H9 (cell line): ENCODE data around the gene VSTM2L. TPM values are rescaled to one million over a fixed set of nuclear protein-coding genes. Genes with fewer than 3 reads are reported as not detected.

Source experiments
- DNase-seq: peaks from one replicate; pipeline ENCODE4 v3.0.0-alpha.2; 2017
- H2AFZ ChIP-seq: one replicate; pipeline ENCODE4 v1.6.1; 2013; ENCODE audit warnings: mild to moderate bottlenecking, low read length, control low read depth, moderate library complexity
- H2AK5ac ChIP-seq: 2 replicates; pipeline ENCODE4 v1.6.1; 2013; ENCODE audit warnings: low read length, control low read depth, mixed read lengths; ENCODE audit not compliant: insufficient read length
- H2BK120ac ChIP-seq: one replicate; pipeline ENCODE4 v1.6.1; 2013; ENCODE audit warnings: low read depth, mild to moderate bottlenecking, low read length, control low read depth, inconsistent platforms; ENCODE audit not compliant: poor library complexity, severe bottlenecking
- H2BK12ac ChIP-seq: 2 replicates; pipeline ENCODE4 v1.6.1; 2013; ENCODE audit warnings: low read length, control low read depth, mixed read lengths, low read depth; ENCODE audit not compliant: insufficient read length
- H2BK15ac ChIP-seq: 2 replicates; pipeline ENCODE4 v1.6.1; 2013; ENCODE audit warnings: low read depth, low read length, control low read depth
- H2BK20ac ChIP-seq: one replicate; pipeline ENCODE4 v1.6.1; 2013; ENCODE audit warnings: low read depth, mild to moderate bottlenecking, low read length, control low read depth, inconsistent platforms; ENCODE audit not compliant: poor library complexity, severe bottlenecking
- H2BK5ac ChIP-seq: 2 replicates; pipeline ENCODE4 v1.6.1; 2013; ENCODE audit warnings: low read length, control low read depth, mixed read lengths; ENCODE audit not compliant: insufficient read length
- H3K14ac ChIP-seq: 2 replicates; pipeline ENCODE4 v1.6.1; 2013; ENCODE audit warnings: low read length, control low read depth; ENCODE audit not compliant: insufficient read depth
- H3K18ac ChIP-seq: 2 replicates; pipeline ENCODE4 v1.6.1; 2013; ENCODE audit warnings: low read depth, mild to moderate bottlenecking, mixed read lengths, low read length, control low read depth; ENCODE audit not compliant: insufficient read length
- H3K23ac ChIP-seq: 2 replicates; pipeline ENCODE4 v1.6.1; 2013; ENCODE audit warnings: low read length, control low read depth, mixed read lengths, low read depth; ENCODE audit not compliant: insufficient read length
- H3K23me2 ChIP-seq: 2 replicates; pipeline ENCODE4 v1.6.1; 2013; ENCODE audit warnings: low read depth, mild to moderate bottlenecking, mixed read lengths, low read length, control low read depth; ENCODE audit not compliant: insufficient read length, poor library complexity, severe bottlenecking
- H3K27ac ChIP-seq: 2 replicates; pipeline ENCODE4 v1.5.1; 2013; ENCODE audit warnings: low read length, control low read depth, mixed read lengths, low read depth; ENCODE audit not compliant: insufficient read length
- H3K27me3 ChIP-seq: 2 replicates; pipeline ENCODE4 v1.6.1; 2013; ENCODE audit warnings: low read length, control low read depth, inconsistent platforms; ENCODE audit not compliant: insufficient read depth
- H3K4ac ChIP-seq: 2 replicates; pipeline ENCODE4 v1.6.1; 2013; ENCODE audit warnings: low read depth, mild to moderate bottlenecking, control low read depth, inconsistent platforms, low read length, moderate library complexity
- H3K4me1 ChIP-seq: 2 replicates; pipeline ENCODE4 v1.6.1; 2013; ENCODE audit warnings: low read length, control low read depth, inconsistent platforms; ENCODE audit not compliant: insufficient read depth
- H3K4me2 ChIP-seq: 2 replicates; pipeline ENCODE4 v1.6.1; 2013; ENCODE audit warnings: low read length, control low read depth, mixed read lengths; ENCODE audit not compliant: insufficient read length, insufficient read depth
- H3K56ac ChIP-seq: 2 replicates; pipeline ENCODE4 v1.6.1; 2013; ENCODE audit warnings: low read depth, mild to moderate bottlenecking, mixed read lengths, low read length, control low read depth; ENCODE audit not compliant: insufficient read length
- H3K79me1 ChIP-seq: 2 replicates; pipeline ENCODE4 v1.6.1; 2013; ENCODE audit warnings: low read depth, mild to moderate bottlenecking, moderate library complexity, low read length, control low read depth, inconsistent platforms; ENCODE audit not compliant: insufficient read depth, poor library complexity, severe bottlenecking
- H3K79me2 ChIP-seq: 2 replicates; pipeline ENCODE4 v1.6.1; 2013; ENCODE audit warnings: low read length, control low read depth, inconsistent platforms; ENCODE audit not compliant: insufficient read depth
- H3K9ac ChIP-seq: 2 replicates; pipeline ENCODE4 v1.6.1; 2013; ENCODE audit warnings: low read length, control low read depth, mixed read lengths; ENCODE audit not compliant: insufficient read length; ENCODE audit errors: extremely low read depth
- H3K9me3 ChIP-seq: one replicate; pipeline ENCODE4 v1.6.1; 2013; ENCODE audit warnings: low read depth, low read length, inconsistent platforms; ENCODE audit not compliant: control insufficient read depth
- H3T11ph ChIP-seq: one replicate; pipeline ENCODE4 v1.6.1; 2013; ENCODE audit warnings: mild to moderate bottlenecking, low read length, control low read depth, inconsistent platforms
- H4K20me1 ChIP-seq: one replicate; pipeline ENCODE4 v1.6.1; 2013; ENCODE audit not compliant: control insufficient read depth, insufficient read length, insufficient read depth
- H4K5ac ChIP-seq: 2 replicates; pipeline ENCODE4 v1.6.1; 2013; ENCODE audit warnings: low read depth, mild to moderate bottlenecking, mixed read lengths, low read length, control low read depth; ENCODE audit not compliant: insufficient read length
- H4K8ac ChIP-seq: replicated peaks from 2 replicates; pipeline ENCODE4 v1.6.1; 2013; ENCODE audit warnings: low read length, control low read depth, mixed read lengths, low read depth; ENCODE audit not compliant: insufficient read length
- H4K91ac ChIP-seq: 2 replicates; pipeline ENCODE4 v1.6.1; 2013; ENCODE audit warnings: low read depth, mild to moderate bottlenecking, moderate library complexity, mixed read lengths, low read length, control low read depth; ENCODE audit not compliant: insufficient read length
- H3K27ac Mint-ChIP-seq, 3 experiments: 2 replicates in 2 of 3; 3 replicates in 1 of 3; pipeline ENCODE4 v1.8.0; 2020 to 2021; ENCODE audit warnings: mixed read lengths in 3 of 3, mild to moderate bottlenecking in 1 of 3, moderate library complexity in 1 of 3
- H3K27me3 Mint-ChIP-seq: 2 replicates; pipeline ENCODE4 v1.8.0; 2021; ENCODE audit warnings: low read depth, mild to moderate bottlenecking, moderate library complexity, mixed read lengths
- H3K36me3 Mint-ChIP-seq, 3 experiments: 2 replicates in 2 of 3; 3 replicates in 1 of 3; pipeline ENCODE4 v1.8.0; 2020 to 2021; ENCODE audit warnings: low read depth in 3 of 3, mixed read lengths in 3 of 3; ENCODE audit not compliant: insufficient read depth in 1 of 3
- H3K4me1 Mint-ChIP-seq, 2 experiments: 2 replicates each; pipeline ENCODE4 v1.8.0; 2020; ENCODE audit warnings: mixed read lengths in 2 of 2
- H3K4me3 Mint-ChIP-seq, 2 experiments: 2 replicates in 1 of 2; 3 replicates in 1 of 2; pipeline ENCODE4 v1.8.0; 2020 to 2021; ENCODE audit warnings: mild to moderate bottlenecking in 2 of 2, mixed read lengths in 2 of 2, moderate library complexity in 1 of 2
- H3K9me3 Mint-ChIP-seq, 2 experiments: 2 replicates in 1 of 2; 3 replicates in 1 of 2; pipeline ENCODE4 v1.8.0; 2020; ENCODE audit warnings: mild to moderate bottlenecking in 2 of 2, mixed read lengths in 2 of 2, moderate library complexity in 1 of 2
- CTCF ChIP-seq: fragments of 200-600 bp; sonication (generic); conservative IDR thresholded peaks from 3 replicates; pipeline ENCODE4 v1.8.0; 2021; ENCODE audit warnings: antibody characterized with exemption, mild to moderate bottlenecking
- WGBS: extraction: QIAGEN DNeasy Blood & Tissue Kit; methylation state at CpG from one replicate; pipeline ENCODE4 v1.1.7; 2013; ENCODE audit warnings: missing lambda C conversion rate, low lambda C conversion rate, mixed read lengths; ENCODE audit not compliant: insufficient read length; ENCODE audit errors: extremely low coverage; 5-methylcytosine and 5-hydroxymethylcytosine counted together
- total RNA-seq: library from RNA; stranded (reverse); gene quantifications from 2 replicates; pipeline ENCODE4 v1.2.1, GENCODE V29; 2021

VSTM2L gene
- total RNA-seq, 1 experiment from 2014 or later = 2.1 TPM

GRCh38 chr20:37914367-37914671 lies 11.4 kb downstream of the VSTM2L start:
- 80% methylated on average over 1 of the region's 5 CpGs for WGBS
- H2AK5ac ChIP-seq = no peak overlapping the region
- no peak overlapping the region for H2BK15ac ChIP-seq
- no peak overlapping the region for H3K4me2 ChIP-seq
- no peaks in the 10 kb centered on the region for H3K9me3 ChIP-seq
- no peak overlapping the region for H3K27ac ChIP-seq
- H3K23me2 ChIP-seq = peaks cover 11% of the 10 kb centered on the region
- H2BK20ac ChIP-seq = no peak overlapping the region
- H3K79me2 ChIP-seq = no peaks in the 10 kb centered on the region
- Mint-ChIP-seq H3K36me3 (no peaks in the 10 kb centered on the region), H3K27ac (peak overlapping the region in 1 of 3 experiments; percentile 93; a peak in 2 of 7 replicates), H3K4me3 (peak overlapping the region; percentile 65 to 79), H3K4me1 (peaks cover 52 to 67% of the 10 kb centered on the region in 2 experiments), H3K9me3 (no peaks in the 10 kb centered on the region), H3K27me3 (peaks cover 55% of the 10 kb centered on the region)
- H4K5ac ChIP-seq = no peak overlapping the region
- H3K79me1 ChIP-seq = no peaks in the 10 kb centered on the region
- H4K91ac ChIP-seq = no peak overlapping the region
- H4K8ac ChIP-seq = no peak overlapping the region
- H3K4me1 ChIP-seq = peaks cover 4% of the 10 kb centered on the region; the same call in 1 of the 2 replicates
- H3K4ac ChIP-seq = no peak overlapping the region
- no peak overlapping the region for H3K56ac ChIP-seq
- no peak for TF ChIP-seq CTCF
- H3K23ac ChIP-seq = no peak overlapping the region
- no peaks in the 10 kb centered on the region; the same call in 1 of the 2 replicates for H3K27me3 ChIP-seq
- no peak overlapping the region for H2BK120ac ChIP-seq
- H2BK5ac ChIP-seq = no peak overlapping the region
- no peak for DNase-seq
- no peaks in the 10 kb centered on the region for H4K20me1 ChIP-seq
- H3K9ac ChIP-seq = no peak overlapping the region
- no peak overlapping the region for H2BK12ac ChIP-seq
- H3T11ph ChIP-seq = no peak overlapping the region
- no peak overlapping the region for H3K14ac ChIP-seq
- no peak overlapping the region for H2AFZ ChIP-seq
- no peak overlapping the region for H3K18ac ChIP-seq
